GM15510 (cell line): Measurements from ENCODE around the gene ACVR2B.

Source experiments
- POLR2A ChIP-seq: IDR thresholded peaks from 3 replicates; pipeline ENCODE4 v1.6.1; 2011; ENCODE audit warnings: borderline replicate concordance; ENCODE audit not compliant: insufficient read length; ENCODE audit errors: extremely low read depth

Gene ACVR2B

GRCh38 chr3:38533285-38533976 is 79.7 kb downstream of the ACVR2B start:
- no peak for TF ChIP-seq POLR2A

- TF ChIP-seq POLR2A = no peak
Observed at GRCh38 chr3:38534180-38534579, 80.5 kb downstream of the ACVR2B start.

GRCh38 chr3:38534604-38535003 is 80.9 kb downstream of the ACVR2B start:
- TF ChIP-seq POLR2A = no peak

DNA sequence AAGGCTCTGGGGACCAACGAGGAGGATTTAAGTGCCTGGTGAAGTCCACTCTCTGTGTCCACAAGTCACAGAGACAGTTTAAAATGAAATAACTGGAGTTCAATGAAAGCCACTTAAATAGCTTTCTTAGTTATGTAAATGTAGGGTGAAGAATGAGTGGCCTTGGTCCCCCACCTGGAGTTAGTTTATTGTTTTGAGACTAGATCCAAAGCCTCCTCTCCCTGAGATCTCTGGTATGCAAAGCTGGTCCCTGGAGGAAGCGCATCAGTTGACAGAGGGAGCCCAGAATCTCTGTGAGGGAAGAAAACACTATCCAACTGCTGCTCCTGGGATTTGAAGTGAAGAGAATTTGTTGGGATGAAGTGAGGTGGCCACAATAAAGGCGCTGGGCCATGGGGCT is 83.0 kb downstream of the ACVR2B start:
- no peak for TF ChIP-seq POLR2A

DNA sequence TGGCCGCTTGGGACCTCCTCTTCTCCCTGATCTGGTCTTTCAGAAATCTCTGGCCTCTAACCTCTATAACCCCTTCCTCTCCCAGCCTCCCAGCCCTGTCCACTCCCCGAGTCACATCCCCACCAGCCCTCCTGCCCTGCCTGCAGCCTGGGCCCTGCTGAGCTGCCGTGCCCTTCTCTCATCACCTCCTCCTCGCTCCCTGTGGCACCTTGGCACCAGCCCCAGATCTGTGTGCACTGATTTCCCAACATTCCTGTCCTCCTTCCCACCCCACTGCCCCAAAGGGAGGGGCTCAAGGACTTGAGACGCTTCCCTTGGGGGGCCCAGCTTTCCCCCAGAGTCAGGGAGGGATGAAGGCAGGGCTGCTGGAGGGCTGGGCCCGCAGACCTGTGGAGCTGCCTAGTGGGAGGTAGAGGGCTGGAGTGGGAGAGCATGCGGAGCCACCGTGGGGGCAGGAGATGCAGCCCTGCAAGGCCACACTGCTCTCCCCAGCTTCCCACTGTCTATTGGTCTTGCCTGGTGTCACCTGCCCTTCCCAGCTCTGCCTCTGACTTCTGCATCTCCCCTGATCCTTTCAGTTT is 85.2 kb downstream of the ACVR2B start:
- no peak for TF ChIP-seq POLR2A

DNA sequence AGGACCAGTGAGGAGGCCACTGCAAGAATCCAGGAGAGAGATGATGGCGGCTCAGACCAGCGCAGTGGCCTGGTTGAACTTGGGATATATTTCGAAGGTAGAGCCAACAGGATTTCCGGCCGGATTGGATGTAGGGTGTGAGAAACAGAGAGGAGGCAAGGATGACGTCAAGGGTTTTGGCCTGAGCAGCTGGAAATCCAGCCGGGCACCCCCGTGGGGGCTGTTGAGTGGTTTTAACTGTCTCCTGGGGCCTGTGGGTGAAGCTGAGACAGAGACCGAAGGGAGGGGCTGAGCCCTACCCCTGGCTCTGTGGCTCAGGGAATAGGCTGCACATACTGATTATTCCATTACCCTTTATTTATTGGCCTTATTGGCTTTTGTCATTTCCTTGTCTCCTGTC is 88.1 kb downstream of the ACVR2B start:
- TF ChIP-seq POLR2A = no peak
